Limb (tissue), 2 donors: ENCODE results near the gene SPATA13.

Source experiments
- DNase-seq, 2 donors: peaks; one replicate each; pipeline ENCODE4 v3.0.0-alpha.2; 2016; ENCODE audit errors: extremely low spot score in 2 of 2

The SPATA13 gene

DNA sequence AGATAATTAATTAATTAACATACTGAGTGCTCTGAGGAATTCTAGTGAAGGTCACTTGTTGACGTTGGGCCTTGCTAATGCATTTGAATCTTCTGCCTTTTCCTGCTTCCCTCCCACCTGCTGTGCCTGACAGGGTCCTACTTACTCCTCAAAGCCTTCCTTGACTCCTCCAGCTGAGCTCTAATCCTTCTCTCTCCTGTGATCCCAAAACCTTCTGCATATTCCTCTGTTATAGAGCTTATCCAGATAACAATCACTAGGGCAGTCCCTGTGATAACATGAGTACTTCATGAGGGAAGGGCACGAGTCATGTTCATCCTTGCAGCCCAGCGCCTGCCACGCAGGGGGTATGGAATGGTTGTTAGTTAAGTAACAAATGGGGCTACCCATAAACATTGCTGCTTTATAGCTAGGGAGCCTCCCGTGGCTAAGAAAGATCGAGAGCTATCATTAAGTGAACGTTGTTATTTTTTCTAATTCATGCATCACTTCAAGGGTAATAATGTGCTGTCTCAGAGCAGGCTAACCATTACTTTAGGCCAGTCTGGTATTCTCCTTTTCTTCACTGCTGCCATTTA lies 19.1 kb upstream of the SPATA13 start:
- DNase-seq = no peak

DNA sequence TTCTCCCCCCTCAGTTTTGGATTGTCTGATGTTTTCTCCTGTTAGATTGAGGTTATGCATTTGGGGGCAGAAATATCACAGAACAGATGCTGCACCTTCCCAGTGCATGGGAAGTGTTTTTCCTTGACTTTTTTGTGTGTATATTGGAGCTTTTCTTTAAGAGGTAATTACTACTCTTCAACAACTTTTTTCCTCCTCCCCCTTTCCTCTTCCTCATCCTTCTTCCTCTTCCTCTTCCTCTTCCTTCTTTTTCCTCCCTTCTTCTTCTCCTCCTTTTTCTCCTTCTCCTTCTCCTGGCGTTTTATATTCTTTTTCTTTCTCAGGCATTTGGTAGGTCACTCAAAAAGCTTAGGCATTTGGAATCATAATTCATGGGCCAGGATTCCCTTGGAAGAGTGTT lies 18.1 kb upstream of the SPATA13 start:
- no peak for DNase-seq

DNA sequence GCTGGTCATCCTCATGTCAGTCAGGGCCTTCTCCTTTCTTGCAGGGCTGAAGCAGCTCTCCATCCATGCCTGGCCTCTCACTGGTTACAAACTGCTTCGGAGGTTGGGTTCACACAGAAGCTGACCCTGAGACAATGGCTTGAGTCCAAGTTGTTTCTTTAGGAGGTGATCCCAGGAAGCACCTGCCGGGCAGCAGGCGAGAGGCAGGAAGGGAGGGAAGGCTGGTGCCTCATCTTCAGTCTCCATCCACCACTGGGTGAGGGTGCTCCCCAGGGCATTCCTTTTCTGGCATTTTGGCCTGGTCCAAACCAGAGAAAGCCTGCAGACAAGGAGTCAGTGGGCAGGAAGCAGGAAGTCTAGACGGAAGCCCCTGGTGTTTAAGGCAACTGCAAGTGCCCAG lies 17.6 kb upstream of the SPATA13 start:
- no peak for DNase-seq

DNA sequence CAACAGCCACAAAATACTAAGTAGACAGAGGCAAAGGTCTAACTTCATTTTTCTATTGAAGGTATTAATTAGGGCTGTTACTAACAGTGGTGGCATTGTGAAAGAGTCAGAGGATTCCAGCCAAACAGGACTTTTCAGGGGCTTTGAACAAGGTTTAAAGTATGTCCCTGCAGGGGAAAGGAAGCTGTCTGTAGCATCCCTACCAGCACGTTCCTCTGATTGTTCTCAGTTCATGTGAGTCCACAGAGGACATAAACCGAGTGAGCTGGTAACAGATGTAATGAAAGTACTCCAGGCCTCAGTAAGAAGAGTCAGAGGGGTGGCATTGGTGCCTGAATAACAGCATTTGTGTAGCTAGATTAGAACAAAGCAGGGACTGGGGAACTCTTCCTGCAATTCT lies 15.3 kb upstream of the SPATA13 start:
- no peak for DNase-seq

DNA sequence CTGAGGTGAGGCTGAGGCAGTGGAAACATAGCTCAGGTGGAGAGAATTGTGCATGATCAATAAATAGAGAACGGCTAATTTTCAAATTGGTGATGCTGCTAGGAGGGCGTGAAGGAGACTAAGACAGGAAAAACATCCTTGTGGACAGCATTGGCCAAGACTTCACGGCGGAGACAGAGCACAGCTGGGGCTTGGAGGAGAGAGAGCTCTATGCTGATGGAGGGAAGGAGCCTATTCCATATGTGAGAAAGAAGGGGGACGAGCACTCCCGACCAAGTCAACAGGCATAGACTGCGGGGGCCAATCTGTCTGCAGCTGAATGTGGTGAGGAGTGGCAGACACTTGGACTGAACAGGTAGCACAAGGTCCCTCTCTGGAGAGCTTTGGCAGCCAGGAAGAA lies 14.8 kb upstream of the SPATA13 start:
- no peak for DNase-seq

DNA sequence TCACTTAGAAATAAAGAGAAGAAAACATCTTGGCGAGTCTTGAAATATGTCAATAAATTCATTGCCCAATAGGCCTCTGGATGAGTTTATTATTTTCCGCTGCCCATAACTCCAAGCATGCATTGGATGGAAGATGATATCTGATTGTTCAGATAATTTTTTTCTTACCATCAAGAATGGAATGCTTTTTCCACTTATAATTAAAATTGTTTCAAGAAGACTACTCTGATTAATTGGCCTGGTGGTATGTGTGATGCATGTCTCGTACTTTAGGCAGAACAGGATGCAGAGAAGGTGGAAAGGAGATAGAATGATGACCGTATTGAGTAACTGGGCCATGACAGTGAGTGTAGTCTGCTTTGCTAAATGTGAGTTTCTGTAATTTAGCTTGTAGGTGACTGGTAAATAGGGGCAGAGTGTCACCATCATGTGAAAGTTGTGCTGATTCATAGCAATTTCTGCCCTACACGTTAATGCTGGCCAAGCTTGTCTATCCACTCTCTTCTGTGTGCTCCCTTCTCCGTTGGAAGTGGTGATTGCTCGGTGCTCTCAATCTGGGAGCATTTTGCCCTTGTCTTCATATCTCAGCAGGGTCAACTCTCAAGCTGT lies 13.5 kb upstream of the SPATA13 start:
- DNase-seq = no peak

DNA sequence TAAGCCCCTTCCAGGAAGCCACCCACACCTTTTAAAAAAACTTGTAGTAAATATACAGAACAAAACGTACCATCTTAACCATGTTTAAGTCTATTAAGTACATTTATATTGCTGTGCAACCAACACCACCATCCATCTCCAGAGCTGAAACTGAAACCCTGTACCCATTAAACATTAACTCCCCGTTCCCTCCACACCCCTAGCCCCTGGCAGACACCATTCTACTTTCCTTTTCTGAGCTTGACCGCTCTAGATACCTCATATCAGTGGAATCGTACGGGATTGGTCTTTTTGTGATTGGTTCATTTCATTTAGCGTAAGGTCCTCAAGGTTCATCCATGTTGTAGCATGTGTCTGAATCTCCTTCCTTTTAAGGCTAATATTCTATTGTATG lies 13.0 kb upstream of the SPATA13 start:
- no peak for DNase-seq

DNA sequence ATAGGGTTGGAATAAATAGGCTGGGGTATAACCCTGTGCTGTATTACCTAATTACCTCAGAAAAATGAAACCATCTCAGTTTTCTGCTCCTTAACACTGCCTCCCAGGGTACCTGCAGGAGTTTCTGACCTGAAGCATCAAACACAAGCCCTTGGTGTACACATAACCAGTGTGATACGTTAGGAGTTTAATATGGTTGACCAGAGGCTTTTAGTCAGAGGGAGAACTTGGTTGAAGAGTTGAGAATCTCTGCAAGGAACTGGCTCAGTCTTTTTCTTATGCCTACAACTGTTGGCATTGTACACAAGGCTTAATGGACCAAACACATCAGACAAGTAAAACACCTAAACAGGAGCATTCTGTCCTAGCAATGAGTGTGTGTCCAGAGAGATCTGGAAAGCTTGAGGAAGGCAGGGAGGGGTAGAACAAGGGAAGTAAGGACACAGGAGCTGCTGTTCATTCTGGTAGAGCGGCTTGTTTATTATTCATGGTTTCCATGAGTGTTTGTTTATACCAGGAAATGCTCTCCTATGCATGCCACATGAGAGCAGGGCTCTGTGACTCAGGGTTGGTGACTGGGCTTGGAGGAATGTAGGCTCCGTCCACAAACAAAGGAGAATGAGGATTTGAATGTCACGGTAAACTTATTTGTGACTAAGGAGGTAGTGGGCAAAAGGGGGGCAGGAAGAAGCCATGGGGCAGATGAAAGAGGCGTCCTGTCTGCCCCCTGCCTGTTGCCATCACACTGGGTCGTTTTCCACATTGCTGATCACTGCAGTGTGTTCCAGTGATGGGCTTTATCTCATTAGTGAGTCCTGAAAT lies 11.9 kb upstream of the SPATA13 start:
- DNase-seq = no peak

DNA sequence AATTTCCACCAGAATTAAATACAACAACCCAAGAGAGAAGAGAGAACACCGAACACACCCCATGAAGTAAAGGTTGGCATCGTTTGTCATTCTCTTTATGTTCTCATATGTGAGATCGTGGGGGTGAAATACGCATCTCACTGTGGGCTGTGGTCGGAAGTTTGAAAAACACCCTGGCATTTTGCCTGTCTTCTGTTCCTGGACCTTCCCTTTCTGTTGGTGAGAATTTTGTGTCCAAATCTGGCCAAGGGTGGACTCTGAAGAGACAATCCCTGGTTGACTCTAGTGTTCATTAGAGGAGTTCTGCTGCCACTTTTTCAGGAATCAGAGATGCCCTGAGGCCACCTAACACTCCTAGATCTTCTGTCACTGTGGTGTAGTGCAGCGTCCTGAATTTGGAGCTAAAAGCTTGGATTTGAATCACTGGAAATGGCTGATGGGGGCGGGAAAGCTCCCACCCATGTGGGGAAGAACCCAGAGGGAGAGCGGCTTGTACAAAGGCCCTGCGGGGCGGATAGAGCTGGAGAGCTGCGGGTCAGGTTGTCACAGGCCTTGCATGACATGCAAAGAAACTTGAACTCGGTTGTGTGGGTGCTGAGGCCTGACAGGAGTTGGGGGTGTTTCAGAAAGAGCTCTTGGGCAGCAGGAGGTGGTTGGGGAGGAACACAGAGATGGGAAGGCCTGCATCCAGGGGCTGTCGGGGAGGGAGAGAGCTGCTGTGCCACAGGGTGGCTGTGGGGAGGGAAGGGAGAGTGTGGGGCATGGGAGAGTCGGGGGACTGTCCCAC lies 11.1 kb upstream of the SPATA13 start:
- no peak for DNase-seq

DNA sequence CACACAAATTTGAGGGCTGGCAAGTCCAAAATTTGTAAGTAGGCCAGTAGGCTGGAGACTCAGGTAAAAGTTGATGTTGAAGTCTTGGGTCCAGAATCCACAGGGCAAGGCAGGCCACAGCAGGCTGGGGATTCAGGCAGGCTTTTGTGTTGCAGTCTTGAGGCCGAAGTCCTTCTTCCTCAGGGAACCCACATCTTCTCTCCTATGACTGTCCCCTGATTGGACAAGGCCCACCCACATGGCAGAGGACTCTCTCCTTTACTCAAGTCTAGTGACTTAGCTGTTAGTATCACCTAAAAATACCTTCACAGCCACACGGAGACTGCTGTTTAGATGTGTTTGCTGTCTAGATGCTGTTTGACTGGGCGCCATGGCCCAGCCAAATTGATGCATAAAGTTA lies 9.9 kb upstream of the SPATA13 start:
- DNase-seq = no peak

DNA sequence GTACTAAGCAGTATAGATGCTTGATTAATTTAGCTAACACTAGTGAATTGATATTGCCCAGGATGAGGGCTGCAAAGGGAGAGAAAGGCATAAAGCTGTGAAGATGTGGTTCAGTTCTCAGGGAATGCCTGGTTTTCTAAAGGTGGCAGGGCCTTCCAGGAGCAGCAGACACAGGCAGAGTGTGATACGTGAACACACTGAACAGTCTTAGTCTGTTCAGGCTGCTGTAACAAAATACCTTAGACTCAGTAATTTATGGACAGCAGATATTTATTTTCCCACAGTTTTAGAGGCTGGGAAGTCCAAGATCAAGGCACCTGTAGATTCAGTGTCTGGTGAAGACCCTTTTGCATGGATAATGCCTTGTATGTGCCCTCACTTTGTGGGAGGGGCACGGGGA lies 8.7 kb upstream of the SPATA13 start:
- DNase-seq = no peak

DNA sequence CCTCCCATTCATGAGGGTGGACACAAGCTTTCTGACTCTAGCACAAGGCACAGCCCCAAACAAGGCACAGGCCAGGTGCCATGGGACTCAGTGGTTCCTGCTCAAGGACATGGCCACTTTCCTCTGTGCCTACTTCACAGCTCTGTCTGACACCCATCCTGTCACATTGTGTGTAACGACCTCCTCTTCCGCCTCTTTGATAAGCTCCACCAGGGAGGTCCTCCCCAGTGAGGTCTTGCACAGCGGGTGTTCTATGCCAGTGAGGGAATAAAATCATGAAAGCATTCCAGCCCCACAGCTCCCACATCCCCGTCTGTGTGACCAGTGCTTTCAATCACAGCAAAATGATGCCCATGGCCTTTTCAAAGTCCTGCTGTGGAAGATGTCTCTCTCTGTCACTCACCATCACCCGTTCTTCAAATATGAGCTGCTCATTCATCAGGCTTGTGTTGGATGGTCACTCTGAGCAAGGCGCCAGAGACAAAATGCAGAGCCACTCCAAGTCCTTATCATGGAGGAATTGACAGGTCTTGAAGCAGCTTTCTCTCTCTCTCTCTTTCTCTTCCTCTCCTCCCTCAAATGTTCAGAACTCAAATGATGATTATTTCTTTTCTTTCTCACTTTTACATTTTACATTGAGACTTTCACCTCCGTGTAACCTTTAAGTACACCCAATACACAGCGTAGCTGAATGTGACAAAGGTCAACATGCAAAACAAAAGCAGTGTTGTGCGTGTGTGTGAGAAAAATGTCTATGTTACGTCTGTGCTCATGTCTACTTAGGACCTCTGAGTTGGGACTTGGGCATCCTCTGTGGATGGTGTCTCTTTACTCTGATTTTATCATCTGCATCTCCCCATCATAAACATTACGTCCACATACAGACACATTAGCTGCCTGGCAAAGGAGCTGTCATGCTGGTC lies 8.0 kb upstream of the SPATA13 start:
- no peak for DNase-seq

DNA sequence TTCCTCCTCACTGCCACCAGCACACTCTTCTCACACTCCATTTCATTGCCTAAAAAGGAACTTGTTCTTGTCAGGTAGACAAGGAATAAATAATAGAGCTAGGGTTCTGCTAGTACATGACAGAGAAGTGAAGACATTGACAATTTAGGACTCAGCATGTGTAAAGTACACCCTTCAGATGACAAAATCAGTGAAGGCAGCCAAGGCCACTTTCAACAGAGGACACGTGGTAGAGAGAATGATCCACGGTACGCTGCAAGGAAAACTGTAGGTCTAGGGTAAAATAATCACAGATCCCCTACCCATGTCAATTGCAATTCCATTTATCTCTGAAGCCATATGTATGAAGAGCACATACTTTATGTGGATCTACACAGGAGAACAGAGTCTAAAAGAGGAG lies 7.2 kb upstream of the SPATA13 start:
- no peak for DNase-seq

DNA sequence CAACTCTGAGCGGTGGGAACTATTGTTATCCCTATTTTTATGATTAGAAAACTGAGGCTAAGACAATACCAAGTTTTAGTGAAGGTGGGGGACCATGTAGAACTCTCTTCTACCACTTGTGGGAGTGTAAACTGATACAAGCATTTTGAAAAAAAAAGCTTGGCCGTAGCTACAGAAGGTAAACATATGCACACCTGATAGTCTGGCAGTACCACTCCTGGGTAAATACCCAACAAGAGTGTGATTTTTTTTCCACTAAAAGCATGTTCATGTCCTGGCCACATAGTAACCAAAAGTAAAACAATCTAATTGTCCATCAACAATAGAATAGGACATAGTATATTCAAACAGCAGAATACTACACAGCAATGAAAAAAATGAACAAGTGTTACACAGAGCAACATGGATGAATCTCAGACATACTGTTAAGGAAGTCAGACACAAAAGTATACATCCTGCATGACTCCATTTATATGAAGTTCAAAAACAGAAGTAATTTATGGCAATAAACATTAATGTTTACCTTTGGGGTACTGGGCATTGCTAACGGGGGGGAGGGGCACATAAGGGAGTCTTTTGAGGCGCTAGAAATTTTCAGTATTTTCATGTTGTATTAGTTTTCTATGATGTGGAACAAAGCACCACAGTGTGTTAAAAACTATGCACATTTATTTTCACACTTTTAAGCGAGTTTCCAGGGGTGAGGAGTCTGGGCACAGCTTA lies 6.4 kb upstream of the SPATA13 start:
- no peak for DNase-seq

DNA sequence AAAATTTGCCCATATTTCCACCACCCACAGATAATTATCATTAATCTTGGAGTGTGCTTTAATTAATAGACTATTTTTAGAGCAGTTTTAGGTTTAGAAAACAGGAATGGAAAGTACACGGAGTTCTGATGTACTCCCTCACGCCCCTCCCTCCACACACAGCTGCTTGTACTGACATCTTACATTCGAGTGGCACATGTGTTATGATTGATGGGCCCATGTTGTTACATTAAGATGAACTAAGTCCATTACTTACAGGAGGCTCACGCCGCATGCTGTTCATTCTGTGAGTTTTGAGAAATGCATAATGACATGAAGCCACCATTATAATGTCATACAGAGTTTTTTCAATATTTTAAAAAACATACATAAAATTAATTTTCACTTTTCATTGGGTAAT lies 1.2 kb upstream of the SPATA13 start:
- DNase-seq = peak in 1 of 2 donors; percentile 35

DNA sequence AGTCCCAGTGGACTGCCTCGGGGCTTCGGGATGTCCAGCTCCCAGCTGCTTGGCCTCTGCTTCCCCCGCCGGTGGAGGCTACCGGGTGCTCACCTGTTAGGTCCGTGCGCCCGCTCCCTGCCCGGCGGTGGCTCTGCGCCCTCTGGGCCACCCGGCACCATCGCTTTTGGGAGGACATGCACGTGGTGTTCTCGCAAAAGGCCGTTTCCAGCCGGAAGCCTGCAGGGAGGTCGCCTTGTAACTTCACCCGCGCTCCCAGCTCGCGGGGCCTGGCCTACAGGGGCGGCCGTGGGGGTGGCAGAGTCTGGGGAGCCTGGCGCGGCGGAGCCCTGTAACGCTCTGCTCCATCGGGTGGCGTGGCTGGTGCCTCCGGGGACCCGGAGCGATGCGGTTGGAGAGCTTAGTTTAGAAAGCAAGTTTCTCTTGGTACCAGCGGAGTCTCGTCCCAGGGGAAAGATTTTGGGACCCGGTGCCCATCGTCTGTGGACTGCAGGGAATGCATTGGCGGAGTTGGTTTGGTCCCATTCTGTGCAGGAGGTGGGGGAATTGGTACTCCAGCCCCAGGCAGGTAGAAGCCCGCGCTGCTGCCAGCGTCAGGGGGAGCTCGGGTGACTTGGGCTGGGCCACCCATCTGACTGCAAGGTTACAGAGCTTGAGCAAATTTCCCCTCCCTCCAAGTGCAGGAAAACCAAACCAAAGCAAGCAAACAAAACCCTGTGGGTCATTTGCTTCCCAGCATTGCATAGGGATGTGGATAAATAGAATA lies 673 bp downstream of the SPATA13 start:
- no peak for DNase-seq

DNA sequence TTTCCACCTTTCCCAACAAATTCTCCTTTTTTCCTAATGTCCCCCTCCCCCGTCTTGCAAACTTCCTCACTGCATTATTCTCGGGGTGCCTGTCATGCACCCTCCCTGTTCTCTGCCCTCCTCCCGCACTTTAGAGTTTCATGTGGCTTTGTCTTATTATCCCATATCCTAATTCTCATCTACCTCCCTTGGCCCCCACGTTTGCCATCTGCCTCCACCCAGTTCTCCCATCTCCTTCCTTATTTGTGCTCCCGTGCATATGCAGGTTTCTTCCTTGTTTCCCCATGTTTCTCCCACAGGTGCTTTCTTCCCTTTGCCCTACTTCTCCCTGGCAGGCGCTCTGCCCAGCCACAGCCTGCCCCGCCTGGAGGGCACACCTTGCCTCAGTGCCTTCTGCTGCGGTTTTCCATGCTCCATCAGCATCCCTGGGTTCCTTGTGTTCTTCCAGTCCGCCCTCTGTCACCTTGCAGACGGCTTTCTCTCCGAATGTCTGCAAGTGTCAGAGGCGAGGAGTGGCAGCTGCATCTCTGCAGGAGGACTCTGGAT lies 1.5 kb downstream of the SPATA13 start:
- DNase-seq = no peak

DNA sequence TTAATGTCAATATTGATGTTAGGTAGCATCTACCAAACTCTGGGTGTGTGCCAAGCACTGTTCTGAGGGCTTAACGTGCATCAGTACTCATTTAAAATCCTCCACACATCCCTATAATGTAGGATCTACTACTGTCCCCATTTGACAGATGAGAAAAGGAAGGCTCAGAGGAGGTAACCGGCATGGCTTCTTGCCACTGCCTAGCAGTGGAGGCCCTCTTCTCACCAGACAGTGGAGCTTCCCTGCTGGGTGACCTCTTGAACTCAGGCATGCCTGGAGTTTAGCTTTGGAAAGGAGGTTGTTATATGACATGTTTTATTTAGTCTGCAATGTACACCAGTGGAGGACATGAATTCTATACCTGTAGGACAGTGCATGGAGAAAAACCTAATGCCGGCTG lies 2.1 kb downstream of the SPATA13 start:
- DNase-seq = no peak

DNA sequence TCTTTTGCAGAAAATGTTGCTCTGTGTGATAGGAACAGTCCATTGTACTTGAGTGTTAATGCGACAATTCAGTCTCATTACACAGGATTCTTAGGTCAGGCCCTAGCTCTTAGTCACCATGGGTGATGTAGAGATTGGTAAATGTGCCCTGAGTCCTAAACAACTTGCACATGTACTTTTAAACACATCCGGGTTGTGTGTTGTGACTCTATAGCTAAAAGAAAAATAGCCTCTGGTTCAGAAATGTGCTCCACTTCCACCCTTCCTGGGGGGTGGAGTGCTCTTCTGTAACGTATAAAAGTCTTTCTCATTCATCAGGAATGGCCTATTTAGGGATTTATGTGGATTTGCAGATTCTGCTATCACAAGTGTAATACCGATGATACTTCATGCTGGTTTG lies 5.2 kb downstream of the SPATA13 start:
- DNase-seq = no peak
